Measurements from ENCODE around the gene NAA50. TPM values are rescaled to one million over a fixed set of nuclear protein-coding genes. Genes with fewer than 3 reads are reported as not detected.

NAA50 gene
- total and polyA plus RNA-seq, 4 experiments from 2014 or later, result 65.1 to 77.7 (median 73.7) TPM

GRCh38 chr3:113695786-113696645 lies 50.0 kb downstream of the NAA50 start, which contains the start of gene USF3:
Gene USF3, minus strand, starts transcription at chr3:113696642. Its CDS starts 21,764 bp downstream, at chr3:113674878.
- no peaks in the 10 kb centered on the region for H3K9me3 ChIP-seq (ENCODE audit: control insufficient read depth in 1 of 2, low read length in 2 of 2)
- peak within 1 kb of the TSS; percentile 96 to 100 (median 98) for H3K4me3 Mint-ChIP-seq
- H3K36me3 Mint-ChIP-seq, result peaks cover 4 to 5% of the 10 kb centered on the region in 2 donors
- H3K27me3 ChIP-seq (ENCODE audit: insufficient read depth, low read length), result no peaks in the 10 kb centered on the region
- POLR2A ChIA-PET (ENCODE audit: partially characterized antibody), result interaction anchor here (0.6 to 7.8 kb wide), 10 partner anchors 11 to 1134 kb away, joined by 3 to 87 read pairs (median 4); partner anchors contain the start of genes ATG3, ATP6V1A, CCDC191 and NAA50
- DNase-seq, result peak; percentile 81 to 84 (median 83)
- peaks cover 46% of the 10 kb centered on the region for H3K4me1 ChIP-seq (ENCODE audit: insufficient read depth, low read length)
- CTCF ChIA-PET (ENCODE audit: partially characterized antibody), result interaction anchor here (0.7 to 3.1 kb wide), 5 partner anchors 47 to 221 kb away, joined by 3 to 20 read pairs (median 4); partner anchors contain the start of gene ATP6V1A
- H3K27ac Mint-ChIP-seq, result peak within 1 kb of the TSS; percentile 87 to 99 (median 98)
- H3K36me3 ChIP-seq (ENCODE audit: insufficient read depth, low read length), result no peaks in the 10 kb centered on the region
- no peaks in the 10 kb centered on the region for H3K27me3 Mint-ChIP-seq
- H3K9me3 Mint-ChIP-seq, result peaks cover 0 to 2% (median 0%) of the 10 kb centered on the region in 8 donors
- peak within 1 kb of the TSS; percentile 74 to 90 for H3K4me3 ChIP-seq (ENCODE audit: low read length in 2 of 2)
- intact Hi-C loops (cut with micrococcal nuclease), result loop anchor here (1.0 to 2.0 kb wide), 7 partner anchors 50 to 1133 kb away; partner anchors contain the start of genes CCDC191, NAA50, QTRT2 and SIDT1
- peaks cover 21 to 33% (median 25%) of the 10 kb centered on the region in 4 donors for H3K4me1 Mint-ChIP-seq
- H3K27ac ChIP-seq (ENCODE audit: low read depth, low read length), result peak within 1 kb of the TSS; percentile 86

DNA sequence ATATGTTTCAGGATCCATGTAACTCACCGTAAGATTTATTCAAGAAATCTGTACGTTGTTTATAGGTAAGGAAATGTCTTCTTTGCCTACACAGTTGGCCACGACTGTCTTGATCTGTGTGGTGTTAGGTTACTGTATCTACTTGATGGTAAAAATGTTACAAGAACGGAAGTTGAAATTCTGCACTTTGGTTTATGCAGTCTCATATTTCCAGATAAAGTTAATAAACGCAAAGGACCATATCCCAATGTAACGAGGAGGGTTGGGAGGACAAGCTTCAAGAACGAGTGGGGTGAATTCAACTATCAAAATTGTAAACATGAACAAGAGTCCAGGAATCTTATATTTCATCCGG lies 50.6 kb downstream of the NAA50 start:
- peaks cover 4 to 5% of the 10 kb centered on the region in 2 donors for H3K36me3 Mint-ChIP-seq
- H3K9me3 Mint-ChIP-seq, result peaks cover 0 to 2% (median 0%) of the 10 kb centered on the region in 8 donors
- H3K4me1 ChIP-seq (ENCODE audit: insufficient read depth, low read length), result peaks cover 46% of the 10 kb centered on the region
- no peaks in the 10 kb centered on the region for H3K9me3 ChIP-seq (ENCODE audit: control insufficient read depth in 1 of 2, low read length in 2 of 2)
- H3K27ac Mint-ChIP-seq, result peak overlapping the region; percentile 87 to 99 (median 98)
- no peaks in the 10 kb centered on the region for H3K36me3 ChIP-seq (ENCODE audit: insufficient read depth, low read length)
- peak overlapping the region; percentile 82 for H3K27ac ChIP-seq (ENCODE audit: low read depth, low read length)
- peak overlapping the region; percentile 96 to 100 (median 98) for H3K4me3 Mint-ChIP-seq
- peak overlapping the region; percentile 62 to 71 for H3K4me3 ChIP-seq (ENCODE audit: low read length in 2 of 2)
- peaks cover 21 to 33% (median 25%) of the 10 kb centered on the region in 4 donors for H3K4me1 Mint-ChIP-seq
- peak in 1 of 5 donors; percentile 1 for DNase-seq
- intact Hi-C loops (cut with micrococcal nuclease), result no loop called here
- ChIA-PET CTCF (ENCODE audit: partially characterized antibody) (interaction anchor here (0.7 to 3.1 kb wide), 4 partner anchors 48 to 142 kb away, joined by 3 to 20 read pairs (median 5); partner anchors contain the start of gene ATP6V1A), POLR2A (ENCODE audit: partially characterized antibody) (interaction anchor here (1.1 to 7.8 kb wide), 6 partner anchors 24 to 1133 kb away, joined by 3 to 87 read pairs (median 6); partner anchors contain the start of genes ATG3, ATP6V1A, CCDC191 and NAA50)
- H3K27me3 ChIP-seq (ENCODE audit: insufficient read depth, low read length), result no peaks in the 10 kb centered on the region
- H3K27me3 Mint-ChIP-seq, result no peaks in the 10 kb centered on the region

- Mint-ChIP-seq H3K27me3 (no peaks in the 10 kb centered on the region), H3K36me3 (peaks cover 8 to 27% of the 10 kb centered on the region in 2 donors), H3K27ac (no peak overlapping the region), H3K4me1 (peaks cover 20 to 29% (median 27%) of the 10 kb centered on the region in 4 donors), H3K9me3 (peaks cover 0 to 8% (median 0%) of the 10 kb centered on the region in 8 donors), H3K4me3 (no peak overlapping the region)
- Histone ChIP-seq H3K9me3 (ENCODE audit: control insufficient read depth in 1 of 2, low read length in 2 of 2) (no peaks in the 10 kb centered on the region), H3K27ac (ENCODE audit: low read depth, low read length) (no peak overlapping the region), H3K4me3 (ENCODE audit: low read length in 2 of 2) (no peak overlapping the region), H3K27me3 (ENCODE audit: insufficient read depth, low read length) (no peaks in the 10 kb centered on the region), H3K4me1 (ENCODE audit: insufficient read depth, low read length) (peaks cover 24% of the 10 kb centered on the region), H3K36me3 (ENCODE audit: insufficient read depth, low read length) (no peaks in the 10 kb centered on the region)
- intact Hi-C loops (cut with micrococcal nuclease), result no loop called here
- DNase-seq, result no peak
- ChIA-PET CTCF (ENCODE audit: partially characterized antibody) (no interaction called here), POLR2A (ENCODE audit: partially characterized antibody) (no interaction called here)
These were observed 55.6 kb downstream of the NAA50 start for GRCh38 chr3:113690482-113690881.

DNA sequence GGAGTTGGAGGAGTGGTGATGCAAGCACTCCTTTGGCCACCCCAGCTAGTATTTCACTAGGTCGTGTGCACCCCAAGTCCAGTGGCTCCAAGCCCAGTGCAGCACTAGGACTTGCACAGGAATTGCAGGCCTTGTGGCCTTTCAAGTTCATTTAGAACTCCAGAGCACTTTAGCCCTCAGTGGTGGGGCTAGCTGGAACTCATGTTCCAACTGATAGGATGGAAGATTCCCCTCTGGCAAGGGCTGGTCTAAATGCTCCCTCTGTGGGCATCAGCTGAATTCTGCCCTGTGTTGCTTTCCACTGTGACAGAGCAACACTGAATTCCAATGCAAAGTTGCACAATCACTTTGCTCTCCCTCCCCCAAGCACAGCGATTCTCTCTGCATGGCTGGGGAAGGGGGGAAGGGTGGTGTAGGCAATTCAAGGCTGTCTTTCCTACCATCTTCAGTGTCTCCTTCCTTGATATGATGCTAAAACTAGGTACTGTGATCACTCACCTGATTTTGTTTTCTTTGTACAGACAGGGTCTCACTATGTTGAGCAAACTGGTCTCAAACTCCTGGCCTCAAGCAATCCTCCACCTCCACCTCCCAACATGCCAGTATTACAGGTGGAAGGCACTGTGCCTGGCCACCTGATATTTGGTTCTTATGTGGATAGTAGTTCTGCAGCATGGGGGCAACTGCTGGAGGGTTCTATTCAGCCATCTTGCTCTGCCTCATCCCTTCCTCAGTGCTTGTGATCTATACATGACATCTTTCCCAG lies 59.9 kb downstream of the NAA50 start:
- Histone ChIP-seq H3K36me3 (ENCODE audit: insufficient read depth, low read length) (no peaks in the 10 kb centered on the region), H3K4me1 (ENCODE audit: insufficient read depth, low read length) (no peaks in the 10 kb centered on the region), H3K9me3 (ENCODE audit: control insufficient read depth in 1 of 2, low read length in 2 of 2) (no peaks in the 10 kb centered on the region), H3K4me3 (ENCODE audit: low read length in 2 of 2) (no peak overlapping the region), H3K27ac (ENCODE audit: low read depth, low read length) (no peak overlapping the region), H3K27me3 (ENCODE audit: insufficient read depth, low read length) (no peaks in the 10 kb centered on the region)
- Mint-ChIP-seq H3K36me3 (peaks cover 18 to 36% of the 10 kb centered on the region in 2 donors), H3K4me3 (no peak overlapping the region), H3K4me1 (peaks cover 0 to 13% (median 8%) of the 10 kb centered on the region in 4 donors), H3K9me3 (peaks cover 0 to 17% (median 11%) of the 10 kb centered on the region in 8 donors), H3K27ac (no peak overlapping the region), H3K27me3 (no peaks in the 10 kb centered on the region)
- ChIA-PET POLR2A (ENCODE audit: partially characterized antibody) (interaction anchor here (1.3 kb wide), 1 partner anchor 10 kb away, joined by 3 read pairs; the partner anchor contains the start of gene USF3), CTCF (ENCODE audit: partially characterized antibody) (no interaction called here)
- DNase-seq, result no peak
- intact Hi-C loops (cut with micrococcal nuclease), result no loop called here

- DNase-seq, result no peak
- H3K27ac Mint-ChIP-seq, result no peak overlapping the region
- intact Hi-C loops (cut with micrococcal nuclease), result no loop called here
- H3K36me3 Mint-ChIP-seq, result peaks cover 18 to 36% of the 10 kb centered on the region in 2 donors
- no peaks in the 10 kb centered on the region for H3K9me3 ChIP-seq (ENCODE audit: control insufficient read depth in 1 of 2, low read length in 2 of 2)
- ChIA-PET CTCF (ENCODE audit: partially characterized antibody) (no interaction called here), POLR2A (ENCODE audit: partially characterized antibody) (interaction anchor here (1.3 kb wide), 1 partner anchor 11 kb away, joined by 3 read pairs; the partner anchor contains the start of gene USF3)
- H3K4me3 ChIP-seq (ENCODE audit: low read length in 2 of 2), result no peak overlapping the region
- no peaks in the 10 kb centered on the region for H3K27me3 Mint-ChIP-seq
- H3K27ac ChIP-seq (ENCODE audit: low read depth, low read length), result no peak overlapping the region
- H3K4me1 ChIP-seq (ENCODE audit: insufficient read depth, low read length), result no peaks in the 10 kb centered on the region
- H3K27me3 ChIP-seq (ENCODE audit: insufficient read depth, low read length), result no peaks in the 10 kb centered on the region
- H3K4me3 Mint-ChIP-seq, result no peak overlapping the region
- H3K4me1 Mint-ChIP-seq, result peaks cover under 1 to 13% (median 9%) of the 10 kb centered on the region in 4 donors
- peaks cover 0 to 17% (median 11%) of the 10 kb centered on the region in 8 donors for H3K9me3 Mint-ChIP-seq
- no peaks in the 10 kb centered on the region for H3K36me3 ChIP-seq (ENCODE audit: insufficient read depth, low read length)
These were observed 60.9 kb downstream of the NAA50 start for GRCh38 chr3:113685124-113685523.

GRCh38 chr3:113684271-113684819 lies 61.7 kb downstream of the NAA50 start:
- Mint-ChIP-seq H3K27me3 (no peaks in the 10 kb centered on the region), H3K4me1 (peaks cover 4 to 15% (median 13%) of the 10 kb centered on the region in 4 donors), H3K9me3 (peaks cover 0 to 17% (median 11%) of the 10 kb centered on the region in 8 donors), H3K4me3 (no peak overlapping the region), H3K27ac (peak overlapping the region in 1 of 7 donors; percentile 79), H3K36me3 (peaks cover 18 to 36% of the 10 kb centered on the region in 2 donors)
- no peak for DNase-seq
- Histone ChIP-seq H3K4me1 (ENCODE audit: insufficient read depth, low read length) (no peaks in the 10 kb centered on the region), H3K27me3 (ENCODE audit: insufficient read depth, low read length) (no peaks in the 10 kb centered on the region), H3K27ac (ENCODE audit: low read depth, low read length) (no peak overlapping the region), H3K36me3 (ENCODE audit: insufficient read depth, low read length) (no peaks in the 10 kb centered on the region), H3K4me3 (ENCODE audit: low read length in 2 of 2) (no peak overlapping the region), H3K9me3 (ENCODE audit: control insufficient read depth in 1 of 2, low read length in 2 of 2) (no peaks in the 10 kb centered on the region)
- intact Hi-C loops (cut with micrococcal nuclease), result no loop called here
- ChIA-PET CTCF (ENCODE audit: partially characterized antibody) (no interaction called here), POLR2A (ENCODE audit: partially characterized antibody) (no interaction called here)

Data from CD4-positive, alpha-beta memory T cell (primary cell).